HG02970 (cell line): Measurements from ENCODE around the gene ST6GAL1.
"Not testable (repeated sequence)": the region's sequence is repeated elsewhere in the genome, so short reads cannot be mapped to it uniquely, and the experiment has no call there.

ENCODE experiments used
- ATAC-seq: cut with Tn5 transposase; IDR thresholded peaks from one replicate; pipeline ENCODE4 v1.9.1; 2021; ENCODE audit warnings: mild to moderate bottlenecking, moderate library complexity, moderate number of reproducible peaks; ENCODE audit not compliant: unreplicated experiment, low FRiP score

ST6GAL1 gene

GRCh38 chr3:187016639-187017345 lies 86.5 kb downstream of the ST6GAL1 start:
- ATAC-seq: no peak

DNA sequence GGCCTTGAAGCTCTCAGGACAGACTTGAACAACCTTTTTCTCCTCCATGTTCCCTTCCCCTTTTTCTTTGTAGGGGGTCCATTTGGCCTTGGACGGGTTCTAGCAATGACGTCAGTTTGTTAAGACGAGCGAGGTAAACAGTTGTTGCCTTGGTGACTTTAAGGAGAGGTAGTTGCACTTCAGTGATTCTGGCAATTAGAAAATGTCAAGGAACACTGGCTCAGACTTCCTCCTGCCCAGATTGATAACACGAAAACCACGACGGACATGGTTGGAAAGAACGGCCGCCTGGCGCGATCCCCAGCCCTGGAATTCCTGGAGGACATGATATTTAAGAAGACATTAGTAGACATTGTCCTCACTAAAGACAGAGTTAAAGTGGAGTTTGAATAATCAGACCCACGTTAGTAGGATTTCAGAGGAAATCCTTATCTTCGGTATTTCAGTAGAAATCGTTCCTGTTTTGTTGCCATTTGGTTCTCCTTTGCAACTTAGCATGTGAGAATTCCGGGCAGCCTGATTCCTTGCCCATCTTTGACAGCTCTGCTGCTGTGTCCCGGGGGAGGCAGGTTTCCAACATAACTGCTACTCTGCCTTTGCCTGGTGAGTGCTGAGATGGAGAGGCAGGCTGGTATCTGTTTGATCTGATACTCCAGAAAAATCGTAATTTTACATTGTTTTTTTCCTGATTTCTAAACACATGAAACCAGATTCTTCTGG lies 87.3 kb downstream of the ST6GAL1 start:
- ATAC-seq: no peak

DNA sequence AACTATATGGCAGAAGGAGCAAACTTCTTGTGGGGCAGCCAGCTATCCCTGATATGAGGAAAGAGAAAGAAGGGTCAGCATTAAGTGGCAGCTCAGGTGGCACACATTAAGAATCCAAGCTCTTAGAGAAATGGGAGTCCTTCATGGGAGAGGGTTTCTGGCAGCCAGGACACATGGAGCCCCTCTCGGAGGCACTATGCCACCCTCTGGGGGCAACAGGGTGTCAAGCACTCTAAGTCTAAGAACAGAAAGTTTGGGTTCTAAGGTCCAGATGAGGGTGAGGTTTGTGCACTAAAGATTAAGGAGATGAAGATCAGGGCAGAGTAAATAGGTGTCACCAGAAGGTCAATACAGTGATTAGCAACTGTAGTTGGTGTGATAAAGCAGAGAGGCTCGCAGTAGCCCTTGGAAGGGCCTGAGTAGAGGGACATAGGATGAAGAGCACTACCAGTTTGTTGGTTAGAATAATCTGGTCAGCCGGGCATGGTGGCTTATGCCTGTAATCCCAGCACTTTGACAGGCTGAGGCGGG lies 89.3 kb downstream of the ST6GAL1 start:
- no peak for ATAC-seq

GRCh38 chr3:187020376-187020775 lies 90.0 kb downstream of the ST6GAL1 start:
- ATAC-seq: no peak

GRCh38 chr3:187021748-187022402 lies 91.5 kb downstream of the ST6GAL1 start:
- no peak for ATAC-seq

DNA sequence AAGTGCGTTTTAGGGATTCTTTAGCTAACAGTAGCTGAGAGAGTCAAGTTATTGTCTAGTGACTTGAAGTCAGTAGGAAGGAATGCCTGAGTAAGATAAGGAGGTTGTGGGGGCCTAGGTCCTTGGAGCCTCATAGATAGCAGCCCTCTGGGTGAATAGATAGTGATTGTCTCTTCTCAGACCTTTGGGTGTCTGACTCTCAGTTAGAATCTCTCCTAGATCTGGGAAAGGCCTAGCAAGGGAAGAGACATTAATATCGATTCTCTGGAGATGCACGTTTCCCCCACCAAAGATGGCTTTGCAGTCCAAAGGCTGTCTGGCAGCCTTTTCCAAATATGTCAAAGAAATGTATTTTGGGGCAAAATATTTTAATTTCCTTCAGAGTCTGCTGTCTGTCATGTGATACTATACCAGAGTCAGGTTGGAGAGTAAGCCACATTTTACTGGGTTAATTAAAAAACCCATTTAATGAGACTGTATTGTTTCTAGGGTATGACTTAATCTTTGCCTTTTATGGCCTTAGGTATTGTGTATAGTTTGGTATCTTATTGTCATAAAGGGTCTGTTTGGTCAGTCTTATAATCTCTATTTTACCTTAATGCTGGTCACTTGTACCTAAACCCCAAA lies 92.2 kb downstream of the ST6GAL1 start:
- ATAC-seq: no peak

DNA sequence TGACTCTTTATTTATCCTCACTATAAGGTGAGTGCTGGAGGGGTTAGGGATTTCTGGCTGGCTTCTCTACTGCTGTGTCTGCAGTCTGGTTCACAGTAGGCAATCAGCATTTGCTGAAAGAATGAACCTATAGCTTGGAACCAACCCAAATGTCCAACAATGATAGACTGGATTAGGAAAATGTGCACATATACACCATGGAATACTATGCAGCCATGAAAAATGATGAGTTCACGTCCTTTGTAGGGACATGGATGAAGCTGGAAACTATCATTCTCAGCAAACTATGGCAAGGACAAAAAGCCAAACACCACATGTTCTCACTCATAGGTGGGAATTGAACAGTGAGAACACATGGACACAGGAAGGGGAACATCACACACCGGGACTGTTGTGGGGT lies 93.0 kb downstream of the ST6GAL1 start:
- not testable (repeated sequence) for ATAC-seq

- no peak for ATAC-seq
Measured at GRCh38 chr3:187024536-187025226, 94.4 kb downstream of the ST6GAL1 start.

- ATAC-seq: no peak
Measured at GRCh38 chr3:187025254-187025655, 94.9 kb downstream of the ST6GAL1 start.

- ATAC-seq: no peak
Measured at GRCh38 chr3:187025656-187026316, 95.5 kb downstream of the ST6GAL1 start.

DNA sequence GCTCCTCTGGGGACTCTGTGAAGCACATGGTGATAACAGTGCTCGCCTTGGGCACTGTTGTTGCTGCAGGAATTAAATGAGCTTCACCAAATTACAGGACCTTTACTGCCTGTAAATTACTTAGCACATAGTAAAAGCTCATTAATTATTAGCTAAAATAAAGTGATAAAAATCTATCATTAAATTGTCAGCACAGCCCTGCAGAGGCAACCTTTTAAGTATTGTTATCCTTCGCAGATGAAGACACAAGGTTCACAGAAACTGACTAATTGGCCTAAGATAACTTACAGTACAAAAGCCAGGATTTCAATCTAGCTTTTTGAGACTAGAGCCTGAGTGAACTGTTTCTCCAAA lies 96.0 kb downstream of the ST6GAL1 start:
- ATAC-seq: no peak

DNA sequence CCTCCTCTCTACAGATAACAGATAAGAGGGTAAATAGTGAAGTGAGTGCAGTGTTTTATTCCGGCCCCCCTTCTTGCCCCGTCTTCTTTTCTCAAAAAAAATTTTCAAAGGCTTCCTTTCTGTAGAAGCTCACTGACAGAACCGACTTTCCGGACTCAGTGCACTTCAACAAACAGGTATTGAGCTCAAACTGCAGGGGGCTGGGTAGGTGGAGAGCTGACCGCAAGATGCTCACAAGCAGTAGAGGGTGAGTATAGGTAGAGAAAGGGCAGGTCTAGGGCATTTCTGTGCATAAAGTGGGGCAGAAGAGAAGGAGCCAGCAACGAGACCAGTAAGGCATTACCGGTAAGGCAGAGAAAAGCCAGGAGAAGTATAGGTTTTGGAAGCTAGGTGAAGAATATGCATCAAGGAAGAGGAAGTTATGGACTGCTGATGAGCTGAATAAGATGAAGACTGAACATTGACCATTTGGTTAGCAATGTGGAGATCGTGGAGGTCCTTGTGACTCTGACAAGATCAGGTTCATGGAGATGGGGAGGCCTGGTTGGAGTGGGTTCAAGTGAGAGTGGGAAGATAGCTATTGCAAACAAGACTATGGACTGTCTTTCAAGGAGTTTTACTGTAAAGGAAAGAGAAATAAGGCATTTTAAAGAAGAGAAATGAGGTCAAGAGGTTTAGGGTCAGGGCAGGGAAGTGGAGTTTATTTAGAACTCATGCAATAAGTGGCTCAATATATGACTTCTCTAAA lies 97.4 kb downstream of the ST6GAL1 start:
- no peak for ATAC-seq

- no peak for ATAC-seq
Measured at GRCh38 chr3:187031934-187032333, 101.6 kb downstream of the ST6GAL1 start.

GRCh38 chr3:187036394-187036793 lies 106.1 kb downstream of the ST6GAL1 start:
- ATAC-seq: no peak

- no peak for ATAC-seq
Measured at GRCh38 chr3:187039100-187039722, 108.9 kb downstream of the ST6GAL1 start.

- no peak for ATAC-seq
Measured at GRCh38 chr3:187039723-187040414, 109.5 kb downstream of the ST6GAL1 start.

GRCh38 chr3:187040516-187041361 lies 110.4 kb downstream of the ST6GAL1 start:
- ATAC-seq: no peak
